GM08714 (cell line): ENCODE results near the gene DNAH10.

ENCODE experiments used
- H3K4me3 ChIP-seq: fragments of 200-500 bp; sonication (Bioruptor generic); 2 replicates; pipeline ENCODE4 v1.5.1; 2014; ENCODE audit warnings: mild to moderate bottlenecking, low read length, inconsistent platforms
- ZNF274 ChIP-seq: IDR thresholded peaks from 2 replicates; pipeline ENCODE4 v1.6.1; 2012; ENCODE audit warnings: mild to moderate bottlenecking, low read depth, low read length

DNAH10 gene

GRCh38 chr12:123833830-123834229 lies 71.7 kb downstream of the DNAH10 start:
- no peak for TF ChIP-seq ZNF274
- no peak overlapping the region for H3K4me3 ChIP-seq

DNA sequence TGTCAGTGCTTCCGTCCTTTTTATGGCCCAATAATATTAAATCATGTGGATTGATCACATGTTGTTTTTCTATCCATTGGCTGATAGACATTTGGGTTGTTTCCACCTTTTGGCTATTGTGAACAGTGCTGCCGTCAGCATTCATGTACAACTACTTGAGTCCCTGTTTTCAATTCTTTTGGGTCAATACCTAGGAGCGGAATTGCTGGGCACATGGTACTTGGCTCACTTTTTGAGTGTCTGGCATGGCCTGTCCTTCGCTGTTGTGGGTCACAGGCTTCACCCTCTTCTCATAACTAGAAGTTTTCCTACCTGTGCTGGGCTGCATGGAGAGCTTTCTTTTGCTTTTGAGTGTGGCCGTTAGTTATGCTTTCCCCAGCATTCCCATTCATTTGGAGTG lies 72.7 kb downstream of the DNAH10 start:
- TF ChIP-seq ZNF274 = no peak

DNA sequence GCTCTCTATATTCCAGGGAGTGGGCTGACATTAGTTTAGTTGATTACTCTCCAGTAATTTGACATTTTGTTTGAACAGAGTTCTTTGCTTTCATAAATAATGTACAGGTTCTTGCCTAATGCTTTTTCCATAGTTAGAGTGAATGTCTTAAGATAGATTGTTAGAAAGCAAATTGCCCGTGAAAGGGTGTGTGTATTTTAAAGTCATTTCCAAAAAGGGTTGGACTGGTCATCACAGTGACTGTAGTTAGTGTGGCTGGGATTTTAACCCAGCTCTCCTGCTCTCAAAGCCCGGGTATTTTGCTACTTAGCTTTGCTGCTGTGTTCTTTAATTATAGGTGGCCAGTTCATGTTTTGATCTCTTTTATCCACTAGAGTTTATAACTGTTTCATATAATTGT lies 74.2 kb downstream of the DNAH10 start:
- TF ChIP-seq ZNF274 = no peak
- H3K4me3 ChIP-seq = no peak overlapping the region

More for the DNA sequence above, 72.7 kb downstream of the DNAH10 start:
- no peak overlapping the region for H3K4me3 ChIP-seq

GRCh38 chr12:123839826-123840225 lies 77.7 kb downstream of the DNAH10 start:
- no peak overlapping the region for H3K4me3 ChIP-seq
- no peak for TF ChIP-seq ZNF274

- TF ChIP-seq ZNF274 = no peak
- H3K4me3 ChIP-seq = no peak overlapping the region
Measured at GRCh38 chr12:123840765-123841425, 78.8 kb downstream of the DNAH10 start.

- no peak for TF ChIP-seq ZNF274
- H3K4me3 ChIP-seq = no peak overlapping the region
Measured at GRCh38 chr12:123843912-123844748, 82.0 kb downstream of the DNAH10 start.

DNA sequence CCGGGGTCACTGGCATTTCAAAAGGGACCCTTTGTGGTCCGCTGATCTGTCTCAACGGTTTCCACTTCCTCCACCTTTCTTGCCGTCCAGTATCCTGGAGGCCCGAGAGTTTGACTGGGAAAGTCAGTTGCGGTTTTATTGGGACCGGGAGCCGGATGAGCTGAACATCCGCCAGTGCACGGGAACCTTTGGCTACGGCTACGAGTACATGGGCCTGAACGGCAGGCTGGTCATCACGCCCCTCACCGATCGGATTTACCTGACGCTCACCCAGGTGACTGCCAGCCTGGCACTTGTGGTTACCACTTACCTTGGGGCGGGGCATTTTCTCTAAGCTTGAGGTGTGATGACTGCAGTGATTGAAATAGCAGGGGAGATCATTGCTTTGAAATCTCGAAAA lies 83.8 kb downstream of the DNAH10 start:
- TF ChIP-seq ZNF274 = no peak

GRCh38 chr12:123846340-123846739 lies 84.2 kb downstream of the DNAH10 start:
- TF ChIP-seq ZNF274 = no peak
- H3K4me3 ChIP-seq = no peak overlapping the region

More for the DNA sequence above, 83.8 kb downstream of the DNAH10 start:
- no peak overlapping the region for H3K4me3 ChIP-seq

DNA sequence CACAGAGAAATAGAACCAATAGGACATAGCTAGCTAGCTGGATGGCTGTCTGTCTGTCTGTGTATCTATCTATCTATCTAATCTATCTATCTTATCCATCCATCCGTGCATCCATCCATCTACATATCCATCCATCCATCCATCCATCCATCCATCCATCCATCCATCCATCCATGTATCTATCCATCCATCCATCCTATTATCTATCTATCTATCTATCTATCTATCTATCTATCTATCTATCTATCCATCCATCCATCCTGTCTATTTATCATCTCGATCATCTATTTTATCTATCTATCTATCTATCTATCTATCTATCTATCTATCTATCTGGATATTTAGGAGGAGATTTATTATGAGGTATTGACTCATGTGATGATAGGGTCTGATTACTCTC lies 84.9 kb downstream of the DNAH10 start:
- no peak for TF ChIP-seq ZNF274
- no peak overlapping the region for H3K4me3 ChIP-seq

- H3K4me3 ChIP-seq = no peak overlapping the region
- TF ChIP-seq ZNF274 = no peak
Measured at GRCh38 chr12:123847876-123848275, 85.8 kb downstream of the DNAH10 start.

DNA sequence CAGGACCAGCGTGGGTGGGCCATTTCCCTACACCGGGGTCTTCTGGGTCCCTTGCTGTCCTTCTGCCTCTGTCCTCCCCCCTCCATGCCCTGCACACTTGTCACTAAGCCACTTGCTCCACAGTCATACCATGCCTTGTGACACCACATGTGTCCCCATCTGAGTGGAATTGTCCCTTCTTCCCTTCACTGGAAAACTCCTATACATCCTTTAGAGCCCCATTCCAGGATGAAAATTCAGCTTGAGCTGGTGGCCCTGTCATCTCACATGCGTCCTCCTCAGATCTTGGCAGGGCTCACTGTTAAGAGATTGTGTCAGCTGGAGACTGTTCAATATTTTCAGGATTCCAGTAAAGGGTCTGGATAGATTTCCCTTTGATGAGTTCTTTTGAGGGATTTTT lies 87.4 kb downstream of the DNAH10 start:
- TF ChIP-seq ZNF274 = no peak
- no peak overlapping the region for H3K4me3 ChIP-seq

DNA sequence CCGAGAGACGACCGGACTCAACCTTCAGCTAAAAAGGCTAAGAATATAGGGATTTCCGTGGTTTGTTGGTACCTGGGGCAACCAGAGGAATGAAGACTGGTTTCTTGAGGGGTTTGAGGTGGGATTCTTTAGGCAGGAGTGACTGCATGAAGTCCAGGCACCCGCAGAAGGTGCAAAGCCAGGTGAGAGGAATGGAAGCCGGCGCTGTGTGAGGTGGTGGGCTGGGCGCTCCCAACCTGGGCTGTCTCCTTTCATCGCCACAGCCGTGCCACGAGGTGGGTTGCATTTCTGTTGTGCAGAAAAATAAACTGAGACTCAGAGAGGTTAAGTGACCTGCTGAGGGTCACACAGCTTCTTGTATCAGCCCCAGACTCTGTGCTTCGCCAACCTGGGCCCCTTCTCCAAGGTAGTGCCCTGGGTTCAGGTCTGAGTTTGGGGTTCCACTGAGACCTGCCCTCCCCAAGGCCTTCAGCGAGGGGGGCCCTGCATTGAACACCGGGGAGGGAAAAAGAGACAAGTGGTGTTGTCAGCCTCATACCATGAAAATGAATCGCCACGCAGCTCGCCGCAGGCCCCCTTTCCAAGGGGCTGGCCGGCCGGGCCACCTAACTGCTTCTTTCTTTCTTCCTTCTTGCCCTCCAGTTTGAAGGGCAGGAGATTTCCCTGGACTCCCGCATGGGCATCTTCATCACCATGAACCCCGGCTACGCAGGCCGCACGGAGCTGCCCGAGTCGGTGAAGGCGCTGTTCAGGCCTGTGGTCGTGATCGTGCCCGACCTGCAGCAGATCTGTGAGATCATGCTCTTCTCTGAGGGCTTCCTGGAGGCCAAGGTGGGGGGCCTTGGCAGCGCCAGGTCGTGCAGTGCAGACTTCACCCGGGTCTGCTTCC lies 88.4 kb downstream of the DNAH10 start:
- H3K4me3 ChIP-seq = no peak overlapping the region
- no peak for TF ChIP-seq ZNF274

- no peak overlapping the region for H3K4me3 ChIP-seq
- TF ChIP-seq ZNF274 = no peak
Measured at GRCh38 chr12:123853396-123854070, 91.4 kb downstream of the DNAH10 start.

GRCh38 chr12:123854232-123854631 lies 92.1 kb downstream of the DNAH10 start:
- no peak overlapping the region for H3K4me3 ChIP-seq

GRCh38 chr12:123854918-123855317 lies 92.8 kb downstream of the DNAH10 start:
- H3K4me3 ChIP-seq = no peak overlapping the region
- TF ChIP-seq ZNF274 = no peak

More at GRCh38 chr12:123854232-123854631, 92.1 kb downstream of the DNAH10 start:
- no peak for TF ChIP-seq ZNF274
